HEK293T (cell line): ENCODE data around the gene HMGXB3.

Experiments used
- ARNT ChIP-seq: fragments of 450-650 bp; IDR thresholded peaks from 2 replicates; pipeline ENCODE4 v1.6.1; 2017; ENCODE audit warnings: mild to moderate bottlenecking
- HDGF ChIP-seq: fragments of 450-650 bp; IDR thresholded peaks from 2 replicates; pipeline ENCODE4 v1.6.1; 2017; ENCODE audit warnings: antibody characterized with exemption, borderline replicate concordance
- SP1 ChIP-seq: fragments of 450-650 bp; IDR thresholded peaks from 2 replicates; pipeline ENCODE4 v1.6.1; 2017
- SUZ12 ChIP-seq: fragments of 450-650 bp; IDR thresholded peaks from 2 replicates; pipeline ENCODE4 v1.6.1; 2016; ENCODE audit warnings: mild to moderate bottlenecking

DNA sequence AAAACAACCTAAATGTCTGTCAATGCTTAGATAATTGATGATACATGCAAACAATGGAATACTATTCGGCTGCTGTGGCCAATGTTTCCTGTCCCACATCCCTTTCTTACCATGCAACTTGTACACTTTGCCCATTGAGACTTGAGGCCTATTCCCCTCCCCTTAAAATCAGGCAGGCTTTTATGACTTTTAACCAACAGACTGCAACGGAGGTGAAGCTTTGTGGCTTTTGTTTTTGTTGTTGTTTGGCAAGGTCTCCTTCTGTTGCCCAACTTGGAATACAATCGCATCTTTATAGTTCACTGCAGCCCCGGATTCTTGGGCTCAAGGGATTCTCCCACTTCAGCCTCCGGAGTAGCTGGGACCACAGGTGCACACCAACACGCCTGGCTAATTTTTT, 45.7 kb upstream of the HMGXB3 start:
- no peak for TF ChIP-seq SUZ12
- no peak for TF ChIP-seq HDGF
- TF ChIP-seq ARNT = no peak
- TF ChIP-seq SP1 = no peak
